Vagina (tissue), 2 donors: ENCODE measurements around the gene SERPINB10.

Experiments
- CTCF ChIP-seq, 3 experiments: fragments of 450-650 bp in 2 of 3; fragments of 200-600 bp in 1 of 3; sonication (generic) in 1 of 3; IDR thresholded peaks; one replicate each; pipeline ENCODE4 v1.5.1; 2017 to 2019; ENCODE audit warnings: antibody characterized with exemption in 3 of 3, mild to moderate bottlenecking in 2 of 3, moderate library complexity in 2 of 3
- POLR2A ChIP-seq, 2 donors: fragments of 450-650 bp; IDR thresholded peaks; one replicate each; pipeline ENCODE4 v1.6.1; 2017; ENCODE audit warnings: antibody characterized with exemption in 2 of 2, mild to moderate bottlenecking in 2 of 2, moderate library complexity in 2 of 2
- POLR2AphosphoS5 ChIP-seq, 2 donors: sonication (generic); formaldehyde crosslinking; IDR thresholded peaks; one replicate each; pipeline ENCODE4 v1.9.0; 2017; ENCODE audit warnings: antibody characterized with exemption in 2 of 2, mild to moderate bottlenecking in 2 of 2, low read depth in 1 of 2; ENCODE audit not compliant: insufficient read depth in 1 of 2

GRCh38 chr18:63907664-63908063 is at the start of gene SERPINB10:
- no peak for TF ChIP-seq POLR2AphosphoS5 (IDR thresholded peaks at IDR 0.05; ENCODE audit: insufficient read depth in 1 of 2, low read depth in 1 of 2)
- TF ChIP-seq CTCF (IDR thresholded peaks at IDR 0.05) = no peak
- TF ChIP-seq POLR2A (IDR thresholded peaks at IDR 0.05) = no peak
